Body of pancreas (tissue), 4 donors: ENCODE measurements around the gene EWSR1. TPM values are rescaled to one million over a fixed set of nuclear protein-coding genes. Genes with fewer than 3 reads are reported as not detected.

Experiments
- ATAC-seq: fragments of 150-250 bp; one replicate; pipeline ENCODE4 v1.9.1; 2016
- DNase-seq, 4 donors: peaks; one replicate each; pipeline ENCODE4 v3.0.0-alpha.2; 2019
- H3K27ac ChIP-seq, 4 donors: fragments of 200-600 bp; sonication (generic); 1 replicate in 3 of 4; 2 replicates in 1 of 4; pipeline versions ENCODE4 v1.5.1 to v1.6.1; 2016 to 2019; ENCODE audit warnings: mild to moderate bottlenecking in 1 of 4, mixed read lengths in 1 of 4, moderate library complexity in 1 of 4
- H3K27me3 ChIP-seq, 2 donors: fragments of 200-600 bp; sonication (generic); one replicate each; pipeline ENCODE4 v1.6.0; 2016; ENCODE audit warnings: mild to moderate bottlenecking in 1 of 2
- H3K36me3 ChIP-seq, 2 donors: fragments of 200-600 bp; sonication (generic); replicated peaks in 1 of 2; 2 replicates each; pipeline ENCODE4 v1.5.1; 2016; ENCODE audit warnings: low read depth in 2 of 2; ENCODE audit not compliant: insufficient read depth in 1 of 2
- H3K4me1 ChIP-seq: fragments of 200-600 bp; sonication (generic); one replicate; pipeline ENCODE4 v1.6.0; 2016
- H3K4me3 ChIP-seq, 2 donors: fragments of 200-600 bp; sonication (generic); 1 replicate in 1 of 2; 2 replicates in 1 of 2; pipeline ENCODE4 v1.5.1; 2016 to 2019
- H3K9me3 ChIP-seq, 3 donors: fragments of 200-600 bp; sonication (generic); 1 replicate in 2 of 3; 2 replicates in 1 of 3; pipeline ENCODE4 v1.5.1; 2016
- POLR2A ChIP-seq, 3 donors: fragments of 450-650 bp; IDR thresholded peaks; one replicate each; pipeline ENCODE4 v1.6.1; 2016; ENCODE audit warnings: antibody characterized with exemption in 3 of 3, mild to moderate bottlenecking in 2 of 3
- WGBS, 2 donors: methylation state at CpG; one replicate each; pipeline ENCODE4 v1.1.5; 2017; 5-methylcytosine and 5-hydroxymethylcytosine counted together
- intact Hi-C: fragments of 100-400 bp; cut with DNase I; formaldehyde crosslinking; loops from one replicate; pipeline ENCODE4 v1.15.1; 2023
- total RNA-seq, 2 donors: library from RNA; depleted of rRNA; stranded (reverse); fragments of >200 nt; gene quantifications; one replicate each; pipeline ENCODE4 v1.1.0, GENCODE V29; 2016
- TF ChIP-seq, protein P1 (sequence below), 7 experiments: fragments of 450-650 bp in 4 of 7; fragments of 200-600 bp in 3 of 7; sonication (generic) in 3 of 7; IDR thresholded peaks; one replicate each; pipeline ENCODE4 v1.5.1; 2016 to 2019; ENCODE audit warnings: antibody characterized with exemption in 7 of 7

Gene EWSR1
- total RNA-seq, 2 donors from 2014 or later: 142 to 175 TPM

DNA sequence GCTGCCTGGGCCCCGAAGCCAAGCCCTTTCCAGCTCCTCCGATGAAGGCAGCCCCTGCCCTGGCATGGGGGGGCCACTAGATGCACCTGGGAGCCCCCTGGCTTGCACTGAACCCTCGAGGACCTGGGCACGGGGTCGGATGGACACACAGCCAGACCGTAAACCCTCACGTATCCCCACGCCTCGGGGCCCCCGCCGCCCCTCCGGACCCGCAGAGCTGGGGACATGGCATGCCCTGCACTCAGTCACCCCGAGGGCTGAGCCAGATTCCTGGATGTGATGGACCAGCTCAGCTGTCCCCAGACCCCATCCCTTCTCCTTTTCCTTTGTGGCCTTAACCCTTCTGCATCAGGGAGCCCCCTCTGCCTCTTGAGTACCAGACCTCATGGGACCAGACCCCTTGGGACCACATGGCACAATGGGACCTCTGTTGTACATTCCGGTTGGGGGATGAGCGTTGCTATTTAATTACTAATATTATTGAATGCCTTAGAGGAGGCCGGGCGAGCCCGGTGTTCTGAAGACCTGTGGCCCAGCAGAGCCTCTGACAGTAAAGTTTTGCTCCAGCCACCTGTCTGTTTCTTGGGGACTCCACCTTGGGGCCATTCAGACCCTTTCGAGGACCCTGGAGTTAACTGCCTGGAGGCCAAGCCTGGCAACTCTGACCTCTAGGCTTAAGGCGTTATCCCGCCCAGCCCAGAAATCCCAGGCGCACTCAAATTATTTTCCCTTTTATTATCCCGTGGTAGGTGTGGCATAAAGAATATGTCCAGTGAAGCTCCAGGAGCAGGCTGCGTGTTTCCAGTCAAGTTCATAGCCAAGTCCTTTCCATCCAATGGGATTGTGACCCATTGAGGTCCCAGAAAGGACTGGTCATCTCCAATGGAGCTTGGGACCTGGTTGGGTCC lies 44.4 kb downstream of the EWSR1 start:
- Histone ChIP-seq H3K4me1 (peaks cover 74% of the 10 kb centered on the region), H3K27ac (no peak overlapping the region), H3K9me3 (no peaks in the 10 kb centered on the region), H3K4me3 (no peak overlapping the region), H3K27me3 (peaks cover 0 to 25% of the 10 kb centered on the region in 2 donors), H3K36me3 (no peaks in the 10 kb centered on the region)
- intact Hi-C loops: no loop called here
- DNase-seq: peak in 2 of 4 donors; percentile 12 to 22
- WGBS, 2 donors: 90 to 97% methylated on average over 20 to 25 of the region's 25 CpGs
- no peak for ATAC-seq
- no peak for TF ChIP-seq POLR2A (IDR thresholded peaks at IDR 0.05)
- TF ChIP-seq, protein P1, sequence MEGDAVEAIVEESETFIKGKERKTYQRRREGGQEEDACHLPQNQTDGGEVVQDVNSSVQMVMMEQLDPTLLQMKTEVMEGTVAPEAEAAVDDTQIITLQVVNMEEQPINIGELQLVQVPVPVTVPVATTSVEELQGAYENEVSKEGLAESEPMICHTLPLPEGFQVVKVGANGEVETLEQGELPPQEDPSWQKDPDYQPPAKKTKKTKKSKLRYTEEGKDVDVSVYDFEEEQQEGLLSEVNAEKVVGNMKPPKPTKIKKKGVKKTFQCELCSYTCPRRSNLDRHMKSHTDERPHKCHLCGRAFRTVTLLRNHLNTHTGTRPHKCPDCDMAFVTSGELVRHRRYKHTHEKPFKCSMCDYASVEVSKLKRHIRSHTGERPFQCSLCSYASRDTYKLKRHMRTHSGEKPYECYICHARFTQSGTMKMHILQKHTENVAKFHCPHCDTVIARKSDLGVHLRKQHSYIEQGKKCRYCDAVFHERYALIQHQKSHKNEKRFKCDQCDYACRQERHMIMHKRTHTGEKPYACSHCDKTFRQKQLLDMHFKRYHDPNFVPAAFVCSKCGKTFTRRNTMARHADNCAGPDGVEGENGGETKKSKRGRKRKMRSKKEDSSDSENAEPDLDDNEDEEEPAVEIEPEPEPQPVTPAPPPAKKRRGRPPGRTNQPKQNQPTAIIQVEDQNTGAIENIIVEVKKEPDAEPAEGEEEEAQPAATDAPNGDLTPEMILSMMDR (IDR thresholded peaks at IDR 0.05): no peak

GRCh38 chr22:29313126-29313575 lies 45.1 kb downstream of the EWSR1 start:
- H3K9me3 ChIP-seq: no peaks in the 10 kb centered on the region
- ATAC-seq (no peak), DNase-seq (peak in 2 of 4 donors; percentile 14 to 19)
- H3K27me3 ChIP-seq: peaks cover 0 to 25% of the 10 kb centered on the region in 2 donors
- TF ChIP-seq, protein P1 (IDR thresholded peaks at IDR 0.05): peak in 6 of 7 experiments; percentile 19 to 53 (median 47)
- TF ChIP-seq POLR2A (IDR thresholded peaks at IDR 0.05): no peak
- H3K27ac ChIP-seq: no peak overlapping the region
- no peak overlapping the region for H3K4me3 ChIP-seq
- intact Hi-C loops: no loop called here
- H3K4me1 ChIP-seq: peaks cover 67% of the 10 kb centered on the region
- WGBS, 2 donors: 19 to 30% methylated on average over 13 to 42 of the region's 44 CpGs
- no peaks in the 10 kb centered on the region for H3K36me3 ChIP-seq

- no peak for ATAC-seq
- WGBS, 2 donors: 21 to 23% methylated on average over 37 to 50 of the region's 51 CpGs
- H3K4me3 ChIP-seq: no peak overlapping the region
- peak in 2 of 4 donors; percentile 16 to 29 for DNase-seq
- TF ChIP-seq POLR2A (IDR thresholded peaks at IDR 0.05): no peak
- TF ChIP-seq, protein P1 (IDR thresholded peaks at IDR 0.05): no peak
- H3K9me3 ChIP-seq: no peaks in the 10 kb centered on the region
- no peak overlapping the region for H3K27ac ChIP-seq
- no peaks in the 10 kb centered on the region for H3K36me3 ChIP-seq
- peaks cover 60% of the 10 kb centered on the region for H3K4me1 ChIP-seq
- intact Hi-C loops: no loop called here
- peaks cover 0 to 25% of the 10 kb centered on the region in 2 donors for H3K27me3 ChIP-seq
Measured at GRCh38 chr22:29313576-29314466, 45.8 kb downstream of the EWSR1 start.

- Histone ChIP-seq H3K4me1 (peaks cover 51% of the 10 kb centered on the region), H3K4me3 (no peak overlapping the region), H3K9me3 (no peaks in the 10 kb centered on the region), H3K36me3 (no peaks in the 10 kb centered on the region), H3K27me3 (peaks cover 0 to 25% of the 10 kb centered on the region in 2 donors), H3K27ac (no peak overlapping the region)
- TF ChIP-seq, protein P1 (IDR thresholded peaks at IDR 0.05): no peak
- no peak for TF ChIP-seq POLR2A (IDR thresholded peaks at IDR 0.05)
- ATAC-seq (no peak), DNase-seq (no peak)
- 3 to 23% methylated on average over 6 to 63 of the region's 69 CpGs for WGBS, 2 donors
- intact Hi-C loops: no loop called here
Measured at GRCh38 chr22:29314537-29315285, 46.6 kb downstream of the EWSR1 start.
